ENCODE measurements around the gene CDH13. TPM values are rescaled to one million over a fixed set of nuclear protein-coding genes. Genes with fewer than 3 reads are reported as not detected.

Gene CDH13
- total and polyA plus RNA-seq, 10 of the 15 experiments (the other 5 are each of a cell fraction or from before 2014, with no cell fraction given) = under 0.01 to 0.05 TPM; not detected in 8

GRCh38 chr16:83115491-83116232 lies 488.9 kb downstream of the CDH13 start:
- Histone ChIP-seq H3K27ac (ENCODE audit: control insufficient read depth, insufficient read depth) (no peak overlapping the region), H3K4me2 (ENCODE audit: control insufficient read depth, insufficient read depth) (no peak overlapping the region), H2AFZ (ENCODE audit: control insufficient read depth, low read depth, low read length) (no peak overlapping the region), H3K9me3 (replicated peaks; ENCODE audit: control insufficient read depth, insufficient read depth, low read length) (no peaks in the 10 kb centered on the region), H3K4me1 (ENCODE audit: control insufficient read depth, insufficient read depth, low read length) (no peaks in the 10 kb centered on the region), H4K20me1 (ENCODE audit: control insufficient read depth, insufficient read depth) (no peaks in the 10 kb centered on the region), H3K79me2 (ENCODE audit: control insufficient read depth, insufficient read depth, low read length) (no peaks in the 10 kb centered on the region), H3K36me3 (ENCODE audit: control insufficient read depth in 2 of 2, insufficient read depth in 2 of 2, low read length in 1 of 2) (no peaks in the 10 kb centered on the region), H3K4me3 (no peak overlapping the region), H3K27me3 (replicated peaks in 1 of 2; ENCODE audit: control insufficient read depth in 2 of 2, insufficient read depth in 2 of 2, low read length in 1 of 2) (no peaks in the 10 kb centered on the region), H3K9ac (ENCODE audit: control insufficient read depth, insufficient read depth, low read length) (no peak overlapping the region)
- ChIA-PET POLR2A (no interaction called here), RAD21 (ENCODE audit: unreplicated experiment) (no interaction called here), CTCF (interaction anchor here (1.3 kb wide), 1 partner anchor 330 kb away, joined by 4 read pairs; no protein-coding TSS in a partner anchor), SMC1A (ENCODE audit: uncharacterized antibody, unreplicated experiment) (no interaction called here)
- 32% methylated on average over 10 of the region's 10 CpGs for WGBS (ENCODE audit: insufficient coverage, insufficient replicate concordance, low lambda C conversion rate, missing lambda C conversion rate)
- ATAC-seq = no peak
- in situ Hi-C loops (cut with MboI) (no loop called here), intact Hi-C loops (cut with micrococcal nuclease; ENCODE audit: unreplicated experiment) (loop anchor here (5.0 kb wide), 1 partner anchor 102 kb away; no protein-coding TSS in a partner anchor)
- no peak for TF ChIP-seq CHD2 (IDR thresholded peaks at IDR 0.05; ENCODE audit: borderline replicate concordance, low read depth, low read length)
- no peak for TF ChIP-seq RELB (IDR thresholded peaks at IDR 0.05; ENCODE audit: low read depth)
- TF ChIP-seq ZNF207 (IDR thresholded peaks at IDR 0.05; ENCODE audit: borderline replicate concordance) = no peak
- no peak for TF ChIP-seq TARDBP (IDR thresholded peaks at IDR 0.05; ENCODE audit: borderline replicate concordance)
- TF ChIP-seq POLR2AphosphoS2 (IDR thresholded peaks at IDR 0.05; ENCODE audit: low read depth, low read length) = no peak
- TF ChIP-seq NR2F1 (conservative IDR thresholded peaks at IDR 0.05) = no peak
- TF ChIP-seq NFIC (IDR thresholded peaks at IDR 0.05; ENCODE audit: low read depth, low read length) = no peak
- no peak for TF ChIP-seq RAD51 (IDR thresholded peaks at IDR 0.05)
- no peak for DNase-seq (ENCODE audit: low read depth, low spot score)
- no peak for FAIRE-seq
- BruUV-seq (replicated peaks) = no TSS peak
